ENCODE results near the gene DONSON. TPM values are rescaled to one million over a fixed set of nuclear protein-coding genes. Genes with fewer than 3 reads are reported as not detected.

Gene DONSON
- total RNA-seq, 1 donor from 2014 or later = 11.7 TPM

DNA sequence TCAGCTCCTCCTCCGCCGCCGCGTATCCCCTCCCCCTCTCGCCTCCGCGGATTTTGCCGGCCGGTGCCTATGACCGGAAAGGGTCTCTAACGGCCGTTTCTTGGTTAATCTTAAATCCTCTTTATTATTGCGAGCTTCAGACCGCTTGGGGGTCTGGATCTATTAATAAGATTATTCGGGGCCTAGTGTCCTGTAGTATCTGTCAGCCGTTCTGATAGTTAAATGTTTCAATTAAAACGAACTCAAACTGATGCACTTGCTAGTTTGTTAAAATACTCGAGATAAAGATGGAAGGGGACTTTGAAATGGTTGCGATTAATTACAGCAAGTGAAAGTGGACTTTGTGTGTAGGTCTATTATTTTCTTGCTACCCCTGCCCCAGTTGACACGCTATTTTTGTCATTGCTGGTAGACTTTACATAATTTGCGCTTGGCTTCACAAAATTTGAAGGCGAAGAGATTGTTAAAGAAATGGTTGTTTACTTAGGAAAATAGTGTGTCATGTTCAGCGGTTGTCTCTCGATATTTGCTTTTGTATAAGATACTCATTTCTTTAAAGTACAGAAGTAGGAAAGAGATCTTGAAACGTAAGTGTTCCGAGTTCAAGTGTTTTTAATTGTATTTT is 44.9 kb downstream of the DONSON start:
- DNase-seq (ENCODE audit: low read depth) (no peak), FAIRE-seq (no peak)
- TF ChIP-seq, protein P1, sequence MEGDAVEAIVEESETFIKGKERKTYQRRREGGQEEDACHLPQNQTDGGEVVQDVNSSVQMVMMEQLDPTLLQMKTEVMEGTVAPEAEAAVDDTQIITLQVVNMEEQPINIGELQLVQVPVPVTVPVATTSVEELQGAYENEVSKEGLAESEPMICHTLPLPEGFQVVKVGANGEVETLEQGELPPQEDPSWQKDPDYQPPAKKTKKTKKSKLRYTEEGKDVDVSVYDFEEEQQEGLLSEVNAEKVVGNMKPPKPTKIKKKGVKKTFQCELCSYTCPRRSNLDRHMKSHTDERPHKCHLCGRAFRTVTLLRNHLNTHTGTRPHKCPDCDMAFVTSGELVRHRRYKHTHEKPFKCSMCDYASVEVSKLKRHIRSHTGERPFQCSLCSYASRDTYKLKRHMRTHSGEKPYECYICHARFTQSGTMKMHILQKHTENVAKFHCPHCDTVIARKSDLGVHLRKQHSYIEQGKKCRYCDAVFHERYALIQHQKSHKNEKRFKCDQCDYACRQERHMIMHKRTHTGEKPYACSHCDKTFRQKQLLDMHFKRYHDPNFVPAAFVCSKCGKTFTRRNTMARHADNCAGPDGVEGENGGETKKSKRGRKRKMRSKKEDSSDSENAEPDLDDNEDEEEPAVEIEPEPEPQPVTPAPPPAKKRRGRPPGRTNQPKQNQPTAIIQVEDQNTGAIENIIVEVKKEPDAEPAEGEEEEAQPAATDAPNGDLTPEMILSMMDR (IDR thresholded peaks at IDR 0.05; ENCODE audit: insufficient read depth, low read depth, low read length) = no peak
- TF ChIP-seq EZH2 (IDR thresholded peaks at IDR 0.05; ENCODE audit: insufficient read depth, low read length) = no peak
- Histone ChIP-seq H3K4me2 (ENCODE audit: low read length) (peak overlapping the region; percentile 84), H3K36me3 (ENCODE audit: insufficient read depth, low read length) (peaks cover 10% of the 10 kb centered on the region), H3K4me1 (ENCODE audit: insufficient read depth, low read length) (peaks cover 11% of the 10 kb centered on the region), H3K4me3 (ENCODE audit: insufficient read depth, low read depth, low read length) (peak overlapping the region; percentile 94), H4K20me1 (ENCODE audit: insufficient read depth, low read length) (peaks cover 54% of the 10 kb centered on the region), H3K9me3 (ENCODE audit: insufficient read depth, low read depth, low read length) (no peaks in the 10 kb centered on the region), H3K9ac (ENCODE audit: low read length) (peak overlapping the region; percentile 99), H3K79me2 (ENCODE audit: insufficient read depth, low read length) (peaks cover 92% of the 10 kb centered on the region), H3K27me3 (ENCODE audit: insufficient read depth, low read length) (no peaks in the 10 kb centered on the region), H3K27ac (ENCODE audit: low read depth, low read length) (peak overlapping the region; percentile 100), H2AFZ (ENCODE audit: low read depth, low read length) (no peak overlapping the region)
- Mint-ChIP-seq H3K36me3 (ENCODE audit: low read depth, unreplicated experiment) (peaks cover 5% of the 10 kb centered on the region), H3K4me1 (ENCODE audit: low read depth, unreplicated experiment) (peaks cover 6% of the 10 kb centered on the region), H3K9me3 (ENCODE audit: unreplicated experiment) (no peaks in the 10 kb centered on the region), H3K4me3 (ENCODE audit: unreplicated experiment) (peak overlapping the region; percentile 91), H3K27ac (ENCODE audit: unreplicated experiment) (peak overlapping the region; percentile 100), H3K27me3 (ENCODE audit: low read depth, unreplicated experiment) (no peaks in the 10 kb centered on the region)

DNA sequence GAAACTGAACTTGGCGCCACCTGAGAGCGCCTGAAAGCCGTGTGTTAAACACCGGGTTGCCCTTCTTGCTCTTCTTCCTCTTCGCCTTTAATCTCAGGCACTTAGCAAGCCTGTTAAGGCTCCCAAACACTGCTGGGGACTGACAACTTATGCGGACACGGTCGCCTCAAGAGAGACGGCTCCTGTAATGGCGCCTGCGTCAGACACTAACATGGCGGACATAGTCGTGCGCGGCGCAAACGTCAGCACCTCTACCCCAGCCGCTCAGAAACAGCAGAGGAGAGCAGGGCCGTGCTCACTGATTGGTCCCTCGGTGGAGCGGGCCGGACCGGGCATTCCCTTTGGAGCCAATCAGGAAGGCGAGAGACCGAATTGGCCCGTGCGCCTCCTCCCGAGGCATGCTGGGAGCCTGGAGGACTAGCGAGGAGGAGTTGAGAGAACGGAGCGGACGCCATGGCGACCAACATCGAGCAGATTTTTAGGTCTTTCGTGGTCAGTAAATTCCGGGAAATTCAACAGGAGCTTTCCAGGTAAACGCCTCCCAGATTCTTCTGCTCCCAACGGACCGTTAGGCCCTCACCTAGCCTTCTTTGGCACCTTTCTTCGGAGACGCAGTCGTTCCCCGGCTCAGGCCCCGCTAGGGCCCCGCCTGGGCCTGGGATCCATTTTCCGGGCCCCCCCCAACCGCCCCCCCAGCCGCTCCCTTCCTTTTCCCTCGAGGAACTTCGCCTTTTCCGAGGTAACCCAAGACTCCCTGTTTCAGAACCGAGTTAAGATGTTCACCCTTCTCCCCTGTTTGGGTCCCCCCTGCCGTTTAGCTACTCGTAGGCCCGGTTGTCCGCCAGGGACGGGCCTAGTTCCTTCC is 45.6 kb downstream of the DONSON start, which contains the start of gene SON:
SON (plus strand) TSS at position 399 of the 865 bp plus-strand sequence; CDS start at position 454, 55 bp downstream.
- peaks cover 5% of the 10 kb centered on the region for H3K36me3 Mint-ChIP-seq (ENCODE audit: low read depth, unreplicated experiment)
- FAIRE-seq = peak; percentile 65
- H3K4me1 Mint-ChIP-seq (ENCODE audit: low read depth, unreplicated experiment) = peaks cover 6% of the 10 kb centered on the region
- Histone ChIP-seq H3K9ac (ENCODE audit: low read length) (peak within 1 kb of the TSS; percentile 99), H3K4me2 (ENCODE audit: low read length) (peak within 1 kb of the TSS; percentile 96), H3K9me3 (ENCODE audit: insufficient read depth, low read depth, low read length) (no peaks in the 10 kb centered on the region), H3K4me3 (ENCODE audit: insufficient read depth, low read depth, low read length) (peak within 1 kb of the TSS; percentile 94), H4K20me1 (ENCODE audit: insufficient read depth, low read length) (peaks cover 47% of the 10 kb centered on the region), H3K36me3 (ENCODE audit: insufficient read depth, low read length) (peaks cover 5% of the 10 kb centered on the region), H3K79me2 (ENCODE audit: insufficient read depth, low read length) (peaks cover 91% of the 10 kb centered on the region), H3K4me1 (ENCODE audit: insufficient read depth, low read length) (peaks cover 11% of the 10 kb centered on the region), H2AFZ (ENCODE audit: low read depth, low read length) (peak within 1 kb of the TSS; percentile 86), H3K27ac (ENCODE audit: low read depth, low read length) (peak within 1 kb of the TSS; percentile 100), H3K27me3 (ENCODE audit: insufficient read depth, low read length) (no peaks in the 10 kb centered on the region)
- H3K27ac Mint-ChIP-seq (ENCODE audit: unreplicated experiment) = peak within 1 kb of the TSS; percentile 100
- H3K27me3 Mint-ChIP-seq (ENCODE audit: low read depth, unreplicated experiment) = no peaks in the 10 kb centered on the region
- no peak for TF ChIP-seq EZH2 (IDR thresholded peaks at IDR 0.05; ENCODE audit: insufficient read depth, low read length)
- TF ChIP-seq, protein P1 (IDR thresholded peaks at IDR 0.05; ENCODE audit: insufficient read depth, low read depth, low read length) = no peak
- DNase-seq (ENCODE audit: low read depth) = peak; percentile 96
- no peaks in the 10 kb centered on the region for H3K9me3 Mint-ChIP-seq (ENCODE audit: unreplicated experiment)
- peak within 1 kb of the TSS; percentile 91 for H3K4me3 Mint-ChIP-seq (ENCODE audit: unreplicated experiment)

Data from astrocyte (in vitro differentiated cells and primary cell).